Kidney (tissue), 14 donors: ENCODE results near the gene C1QTNF12. TPM values are rescaled to one million over a fixed set of nuclear protein-coding genes. Genes with fewer than 3 reads are reported as not detected.

Source experiments
- DNase-seq, 5 donors: peaks; one replicate each; pipeline ENCODE4 v3.0.0-alpha.2; 2013 to 2020
- FAIRE-seq: peaks from 2 replicates; lab custom pipeline; 2012; peaks lifted over from hg19 to GRCh38; lab: Jason Lieb, UNC
- H3K27ac ChIP-seq, 2 donors: one replicate each; pipeline ENCODE4 v1.7.0; 2013; ENCODE audit warnings: low read depth in 2 of 2, low read length in 2 of 2, inconsistent platforms in 1 of 2
- H3K27me3 ChIP-seq: one replicate; pipeline ENCODE4 v1.7.1; 2013; ENCODE audit warnings: low read length, inconsistent platforms; ENCODE audit not compliant: control insufficient read depth, insufficient read depth
- H3K36me3 ChIP-seq, 3 donors: one replicate each; pipeline versions ENCODE4 v1.7.0 to v1.7.1; 2013; ENCODE audit warnings: low read length in 3 of 3, control low read depth in 1 of 3, inconsistent platforms in 1 of 3; ENCODE audit not compliant: insufficient read depth in 3 of 3, control insufficient read depth in 2 of 3
- H3K4me1 ChIP-seq, 3 donors: one replicate each; pipeline versions ENCODE4 v1.7.0 to v1.7.1; 2013; ENCODE audit warnings: low read length in 3 of 3, inconsistent platforms in 1 of 3, low read depth in 1 of 3; ENCODE audit not compliant: control insufficient read depth in 2 of 3, insufficient read depth in 2 of 3
- H3K4me3 ChIP-seq, 3 donors: one replicate each; pipeline versions ENCODE4 v1.7.0 to v1.8.1; 2013; ENCODE audit warnings: low read length in 3 of 3, control low read depth in 1 of 3, inconsistent platforms in 1 of 3
- H3K9ac ChIP-seq, 3 donors: one replicate each; pipeline versions ENCODE4 v1.7.0 to v1.7.1; 2013; ENCODE audit warnings: low read length in 3 of 3, control low read depth in 1 of 3, inconsistent platforms in 1 of 3
- H3K9me3 ChIP-seq, 3 donors: one replicate each; pipeline versions ENCODE4 v1.7.0 to v1.7.1; 2013; ENCODE audit warnings: low read length in 3 of 3, control low read depth in 1 of 3, inconsistent platforms in 1 of 3; ENCODE audit not compliant: control insufficient read depth in 2 of 3, insufficient read depth in 1 of 3
- CTCF ChIP-seq: IDR thresholded peaks from 3 replicates; pipeline ENCODE4 v1.5.1; 2012; ENCODE audit warnings: mild to moderate bottlenecking, moderate library complexity, borderline replicate concordance; ENCODE audit not compliant: insufficient read depth; ENCODE audit errors: extremely low read depth
- intact Hi-C: fragments of 100-400 bp; cut with DNase I; formaldehyde crosslinking; loops from one replicate; pipeline ENCODE4 v1.11.1; 2022
- polyA plus RNA-seq: library from polyadenylated mRNA; stranded (reverse); fragments of 350-450 nt; fragmentation: Illumina TruSeq; extraction: RNeasy Lipid Tissue Mini Kit (QIAGEN cat#74804); gene quantifications from one replicate; pipeline ENCODE4 v1.2.3, GENCODE V29; 2014; ENCODE audit warnings: low read depth, low replicate concordance; ENCODE audit not compliant: insufficient read depth
- total RNA-seq: library from RNA; stranded (reverse); fragmentation: NEBNext Ultra II Directional; extraction: Animal tissue kit (Norgen Biotek cat#: 25700); gene quantifications from one replicate; pipeline ENCODE4 v1.2.1, GENCODE V29; 2021
- donor health status: control.
- donor health status: control.
- donor health status: control.
- donor health status: control.
- donor health status: control.
- donor health status: DM: yes; HTN: yes; CAD: no.
- donor health status: Normal renal cell carcinoma (clear cell type).

Gene C1QTNF12
- total and polyA plus RNA-seq, 2 donors from 2014 or later, result 3.1 to 9.9 TPM

- Histone ChIP-seq H3K36me3 (peaks cover 0 to 5% (median 0%) of the 10 kb centered on the region in 3 donors), H3K4me3 (peak within 1 kb of the TSS; percentile 62 to 87 (median 70)), H3K27me3 (no peaks in the 10 kb centered on the region), H3K4me1 (peaks cover 0 to 29% (median 25%) of the 10 kb centered on the region in 3 donors), H3K9me3 (no peaks in the 10 kb centered on the region), H3K9ac (peak within 1 kb of the TSS; percentile 26 to 91 (median 61)), H3K27ac (peak within 1 kb of the TSS; percentile 51 to 52)
- no peak for TF ChIP-seq CTCF
- no peak for FAIRE-seq
- DNase-seq, result peak; percentile 94 to 99 (median 96)
- intact Hi-C loops, result no loop called here
Observed at GRCh38 chr1:1273512-1274298, 27.2 kb upstream of the C1QTNF12 start, which contains the start of gene UBE2J2. Gene UBE2J2 (minus strand): TSS chr1:1273854. CDS start chr1:1267992, 5,862 bp downstream.

- H3K27me3 ChIP-seq, result no peaks in the 10 kb centered on the region
- peak overlapping the region; percentile 51 to 52 for H3K27ac ChIP-seq
- H3K4me3 ChIP-seq, result peak overlapping the region; percentile 62 to 87 (median 70)
- peaks cover 0 to 29% (median 25%) of the 10 kb centered on the region in 3 donors for H3K4me1 ChIP-seq
- TF ChIP-seq CTCF, result no peak
- peak overlapping the region; percentile 13 to 91 (median 13) for H3K9ac ChIP-seq
- intact Hi-C loops, result no loop called here
- FAIRE-seq (no peak), DNase-seq (peak in 2 of 5 donors; percentile 64 to 81)
- peaks cover 0 to 5% (median 0%) of the 10 kb centered on the region in 3 donors for H3K36me3 ChIP-seq
- no peaks in the 10 kb centered on the region for H3K9me3 ChIP-seq
Observed at GRCh38 chr1:1273209-1273511, 26.6 kb upstream of the C1QTNF12 start.

DNA sequence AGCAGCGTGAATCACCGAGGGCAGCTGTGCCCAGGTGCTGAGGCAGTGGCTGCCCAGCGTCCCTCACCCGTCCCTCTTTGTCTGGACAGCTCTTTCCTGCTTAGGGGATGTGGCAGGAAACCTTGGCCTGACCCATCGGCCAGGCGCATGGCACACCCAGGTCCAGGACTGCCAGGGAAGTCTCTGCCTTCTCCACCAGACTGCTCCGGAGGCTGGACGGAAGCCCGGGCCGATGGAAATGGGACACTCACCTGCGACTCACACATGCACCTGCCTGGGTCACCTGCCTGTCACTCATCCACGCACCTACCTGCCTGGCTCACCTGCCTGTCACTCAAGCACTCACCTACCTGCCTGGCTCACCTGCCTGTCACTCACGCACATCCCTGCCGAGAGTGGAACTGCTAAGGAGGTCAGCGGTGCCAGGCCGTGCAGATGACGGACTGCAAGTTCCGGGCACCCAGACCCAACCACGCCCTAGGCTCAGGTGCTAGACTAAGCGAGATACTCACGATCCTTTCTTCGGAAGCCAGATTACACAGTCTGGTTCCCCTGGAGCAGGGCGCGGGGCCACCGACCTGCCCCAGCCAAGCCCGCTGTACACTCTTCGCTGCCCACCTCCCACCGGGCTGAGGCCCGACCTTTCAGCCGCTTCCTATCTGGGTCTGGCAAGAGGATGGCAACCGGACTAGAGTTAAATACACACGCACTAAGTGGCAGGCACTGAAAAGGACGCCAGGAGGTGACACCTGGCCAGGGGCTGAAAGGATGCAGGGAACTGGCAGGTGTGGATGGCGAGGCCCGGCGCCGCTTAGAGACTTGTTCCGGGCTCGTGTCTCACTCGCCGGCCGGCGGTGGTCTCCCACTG lies 26.1 kb upstream of the C1QTNF12 start:
- H3K9me3 ChIP-seq, result no peaks in the 10 kb centered on the region
- peaks cover 0 to 5% (median 0%) of the 10 kb centered on the region in 3 donors for H3K36me3 ChIP-seq
- H3K4me3 ChIP-seq, result peak overlapping the region; percentile 62 to 87 (median 70)
- no peak for TF ChIP-seq CTCF
- H3K4me1 ChIP-seq, result peaks cover 0 to 29% (median 25%) of the 10 kb centered on the region in 3 donors
- intact Hi-C loops, result no loop called here
- FAIRE-seq, result no peak
- H3K27ac ChIP-seq, result peak overlapping the region; percentile 51 to 52
- H3K9ac ChIP-seq, result peak overlapping the region; percentile 13 to 91 (median 26)
- DNase-seq, result peak in 2 of 5 donors; percentile 58 to 88
- no peaks in the 10 kb centered on the region for H3K27me3 ChIP-seq
